Activated CD8-positive, alpha-beta memory T cell treated with anti-CD3 and anti-CD28 coated beads for 4 hours (primary cell): Measurements from ENCODE around the gene DIP2A.

Experiments
- DNase-seq, 2 donors: peaks; one replicate each; pipeline ENCODE4 v3.0.0-alpha.2; 2020; ENCODE audit warnings: low read depth in 2 of 2

The DIP2A gene

GRCh38 chr21:46532080-46532479 is 73.4 kb downstream of the DIP2A start:
- no peak for DNase-seq

GRCh38 chr21:46537026-46537425 is 78.3 kb downstream of the DIP2A start:
- no peak for DNase-seq

GRCh38 chr21:46538262-46538661 is 79.6 kb downstream of the DIP2A start:
- DNase-seq, result no peak

GRCh38 chr21:46538851-46539666 is 80.4 kb downstream of the DIP2A start:
- DNase-seq, result no peak

- DNase-seq, result no peak
Measured at GRCh38 chr21:46540087-46540710, 81.5 kb downstream of the DIP2A start.

GRCh38 chr21:46542588-46543124 is 84.0 kb downstream of the DIP2A start:
- no peak for DNase-seq

- DNase-seq, result no peak
Measured at GRCh38 chr21:46543306-46543705, 84.6 kb downstream of the DIP2A start.

- no peak for DNase-seq
Measured at GRCh38 chr21:46544003-46544402, 85.3 kb downstream of the DIP2A start.

- no peak for DNase-seq
Measured at GRCh38 chr21:46544824-46545223, 86.1 kb downstream of the DIP2A start.

- DNase-seq, result no peak
Measured at GRCh38 chr21:46545363-46545762, 86.7 kb downstream of the DIP2A start.

GRCh38 chr21:46545911-46546310 is 87.2 kb downstream of the DIP2A start:
- no peak for DNase-seq

- DNase-seq, result no peak
Measured at GRCh38 chr21:46546799-46547198, 88.1 kb downstream of the DIP2A start.

- no peak for DNase-seq
Measured at GRCh38 chr21:46549650-46550049, 91.0 kb downstream of the DIP2A start.

- DNase-seq, result no peak
Measured at GRCh38 chr21:46550116-46550941, 91.6 kb downstream of the DIP2A start.

GRCh38 chr21:46551636-46552241 is 93.0 kb downstream of the DIP2A start:
- no peak for DNase-seq

GRCh38 chr21:46552274-46552673 is 93.6 kb downstream of the DIP2A start:
- no peak for DNase-seq

- DNase-seq, result no peak
Measured at GRCh38 chr21:46552865-46553379, 94.2 kb downstream of the DIP2A start.

- no peak for DNase-seq
Measured at GRCh38 chr21:46553993-46554392, 95.3 kb downstream of the DIP2A start.

GRCh38 chr21:46554431-46555224 is 95.9 kb downstream of the DIP2A start:
- no peak for DNase-seq

GRCh38 chr21:46555225-46555617 is 96.5 kb downstream of the DIP2A start:
- DNase-seq, result no peak

GRCh38 chr21:46555678-46556077 is 97.0 kb downstream of the DIP2A start:
- DNase-seq, result no peak
